GM12864 (cell line): Measurements from ENCODE around the gene ESRP2.

Source experiments
- DNase-seq: peaks from one replicate; pipeline ENCODE4 v3.0.0-alpha.2; 2011; ENCODE audit warnings: low read depth
- H3K4me3 ChIP-seq: 2 replicates; pipeline ENCODE4 v1.5.1; 2011; ENCODE audit warnings: mild to moderate bottlenecking, low read depth, low read length, control low read depth
- TF ChIP-seq, protein P1 (sequence below): IDR thresholded peaks from 2 replicates; pipeline ENCODE4 v1.5.1; 2011; ENCODE audit warnings: low read depth, mild to moderate bottlenecking, moderate library complexity, low read length, control low read depth, inconsistent platforms; ENCODE audit errors: missing control alignments

The ESRP2 gene

DNA sequence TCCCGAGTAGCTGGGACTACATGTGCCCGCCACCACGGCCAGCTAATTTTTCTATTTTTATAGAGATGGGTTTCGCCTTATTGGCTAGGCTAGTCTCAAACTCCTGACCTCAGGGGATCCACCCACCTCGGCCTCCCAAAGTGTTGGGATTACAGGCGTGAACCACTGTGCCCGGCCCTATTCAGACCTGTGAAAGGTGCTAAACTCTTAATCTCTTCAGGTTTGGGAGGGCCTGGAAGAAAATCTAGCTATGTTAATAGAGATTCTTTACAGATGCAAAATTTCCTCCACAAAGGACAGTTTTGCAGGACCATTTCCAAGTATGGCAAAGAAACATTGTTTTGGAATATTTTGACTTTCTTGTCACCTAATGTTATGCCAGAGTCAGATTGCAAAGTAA lies 6.2 kb upstream of the ESRP2 start:
- DNase-seq, result no peak
- TF ChIP-seq, protein P1, sequence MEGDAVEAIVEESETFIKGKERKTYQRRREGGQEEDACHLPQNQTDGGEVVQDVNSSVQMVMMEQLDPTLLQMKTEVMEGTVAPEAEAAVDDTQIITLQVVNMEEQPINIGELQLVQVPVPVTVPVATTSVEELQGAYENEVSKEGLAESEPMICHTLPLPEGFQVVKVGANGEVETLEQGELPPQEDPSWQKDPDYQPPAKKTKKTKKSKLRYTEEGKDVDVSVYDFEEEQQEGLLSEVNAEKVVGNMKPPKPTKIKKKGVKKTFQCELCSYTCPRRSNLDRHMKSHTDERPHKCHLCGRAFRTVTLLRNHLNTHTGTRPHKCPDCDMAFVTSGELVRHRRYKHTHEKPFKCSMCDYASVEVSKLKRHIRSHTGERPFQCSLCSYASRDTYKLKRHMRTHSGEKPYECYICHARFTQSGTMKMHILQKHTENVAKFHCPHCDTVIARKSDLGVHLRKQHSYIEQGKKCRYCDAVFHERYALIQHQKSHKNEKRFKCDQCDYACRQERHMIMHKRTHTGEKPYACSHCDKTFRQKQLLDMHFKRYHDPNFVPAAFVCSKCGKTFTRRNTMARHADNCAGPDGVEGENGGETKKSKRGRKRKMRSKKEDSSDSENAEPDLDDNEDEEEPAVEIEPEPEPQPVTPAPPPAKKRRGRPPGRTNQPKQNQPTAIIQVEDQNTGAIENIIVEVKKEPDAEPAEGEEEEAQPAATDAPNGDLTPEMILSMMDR, result no peak
- no peak overlapping the region for H3K4me3 ChIP-seq

GRCh38 chr16:68238029-68238345 lies 2.1 kb upstream of the ESRP2 start:
- peak overlapping the region; percentile 60 for H3K4me3 ChIP-seq
- TF ChIP-seq, protein P1, result no peak
- DNase-seq, result no peak

DNA sequence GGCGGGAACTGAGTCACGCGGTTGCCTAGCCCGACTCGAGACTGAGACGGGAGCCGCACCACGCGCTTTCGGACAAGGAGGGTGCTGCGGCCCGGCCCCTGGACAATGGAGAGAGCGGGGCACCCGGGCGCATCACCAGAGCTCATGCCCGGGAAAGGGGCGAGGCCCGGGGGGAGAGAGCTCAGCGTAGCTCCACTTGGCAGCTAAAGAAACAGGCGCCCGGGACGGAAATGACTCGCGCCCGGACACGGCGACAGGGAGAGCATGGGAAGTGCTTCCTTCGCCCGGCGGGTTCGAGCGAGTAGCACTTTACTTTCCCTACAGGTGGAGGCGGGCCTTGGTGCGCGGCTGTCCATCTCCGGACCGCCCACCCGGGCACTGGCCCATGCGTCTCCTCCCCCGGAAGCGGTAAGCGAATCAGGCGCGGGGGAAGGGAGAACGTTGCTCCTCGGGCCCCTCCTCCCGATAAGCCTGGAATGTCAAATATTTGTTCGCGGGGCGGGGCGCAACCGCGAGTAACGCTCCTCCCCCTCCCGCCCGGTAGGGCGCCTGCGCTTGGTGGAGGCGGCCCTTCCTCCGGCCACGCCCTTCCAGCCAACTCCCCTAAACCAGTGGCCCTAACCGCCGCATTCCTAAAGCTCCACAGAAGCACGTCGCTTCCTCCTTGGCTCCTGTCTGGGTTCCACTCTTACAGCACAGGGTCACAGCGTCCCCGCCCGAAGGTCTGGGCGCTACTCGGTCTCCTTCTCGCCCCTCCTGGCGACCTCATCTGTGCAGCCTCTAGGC lies 1.5 kb upstream of the ESRP2 start:
- TF ChIP-seq, protein P1, result no peak
- DNase-seq, result peak; percentile 91
- peak overlapping the region; percentile 60 for H3K4me3 ChIP-seq

DNA sequence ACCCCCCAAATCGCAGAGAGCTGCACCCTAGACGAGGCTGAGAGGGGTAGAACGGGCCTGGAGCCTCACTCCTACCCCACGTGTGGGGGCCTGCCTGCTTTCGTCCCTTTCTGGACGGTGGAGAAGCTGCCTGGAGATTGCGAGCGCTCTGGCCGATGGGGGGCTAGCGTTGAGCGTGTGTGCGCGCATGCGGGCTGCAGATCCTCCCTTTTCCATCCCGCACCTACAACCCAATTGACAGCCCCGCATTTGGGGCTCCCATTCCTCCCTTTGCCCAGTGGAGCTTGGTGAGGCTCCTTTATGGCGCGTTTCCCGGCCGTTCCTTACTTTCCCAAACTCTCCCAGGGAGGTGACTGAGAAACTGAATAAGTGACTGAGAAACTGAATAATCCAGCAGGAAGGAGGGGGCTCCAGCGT lies 907 bp upstream of the ESRP2 start:
- peak overlapping the region; percentile 60 for H3K4me3 ChIP-seq
- no peak for DNase-seq
- TF ChIP-seq, protein P1, result no peak

DNA sequence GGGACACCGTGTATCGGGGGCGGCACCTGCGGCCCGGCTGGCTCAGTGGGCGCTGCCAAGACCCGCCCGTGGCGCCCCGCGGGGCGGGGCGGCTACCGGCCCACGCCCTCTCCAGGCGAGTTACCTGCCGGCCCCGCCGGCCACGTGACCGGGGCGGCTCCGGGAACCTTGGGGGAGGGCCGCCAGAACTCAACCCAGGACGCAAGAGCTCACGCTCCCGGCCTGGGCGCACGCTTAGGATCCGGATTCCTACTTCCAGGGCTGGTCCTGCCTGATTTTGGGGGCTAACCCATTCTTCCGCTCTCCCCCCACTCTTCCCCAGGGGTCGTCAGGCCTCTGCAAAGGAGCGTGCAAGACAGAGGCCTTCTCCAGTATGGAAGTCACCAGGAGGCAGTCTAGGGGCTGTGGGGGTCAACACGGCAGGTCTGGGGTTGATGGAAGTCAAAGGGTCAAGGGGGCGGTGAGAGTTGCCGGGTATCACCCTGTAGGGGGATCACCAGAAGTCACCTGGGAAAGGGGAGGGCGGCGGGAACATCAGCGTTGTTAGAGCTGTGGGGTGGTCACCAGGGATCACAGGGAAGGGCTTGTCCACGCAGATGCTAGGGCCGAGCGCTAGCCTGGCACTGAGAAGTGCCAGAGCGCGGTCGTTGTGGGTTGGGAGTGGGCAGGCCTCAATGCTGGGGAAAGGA lies 354 bp upstream of the ESRP2 start:
- H3K4me3 ChIP-seq, result peak overlapping the region; percentile 60
- TF ChIP-seq, protein P1, result no peak
- no peak for DNase-seq

DNA sequence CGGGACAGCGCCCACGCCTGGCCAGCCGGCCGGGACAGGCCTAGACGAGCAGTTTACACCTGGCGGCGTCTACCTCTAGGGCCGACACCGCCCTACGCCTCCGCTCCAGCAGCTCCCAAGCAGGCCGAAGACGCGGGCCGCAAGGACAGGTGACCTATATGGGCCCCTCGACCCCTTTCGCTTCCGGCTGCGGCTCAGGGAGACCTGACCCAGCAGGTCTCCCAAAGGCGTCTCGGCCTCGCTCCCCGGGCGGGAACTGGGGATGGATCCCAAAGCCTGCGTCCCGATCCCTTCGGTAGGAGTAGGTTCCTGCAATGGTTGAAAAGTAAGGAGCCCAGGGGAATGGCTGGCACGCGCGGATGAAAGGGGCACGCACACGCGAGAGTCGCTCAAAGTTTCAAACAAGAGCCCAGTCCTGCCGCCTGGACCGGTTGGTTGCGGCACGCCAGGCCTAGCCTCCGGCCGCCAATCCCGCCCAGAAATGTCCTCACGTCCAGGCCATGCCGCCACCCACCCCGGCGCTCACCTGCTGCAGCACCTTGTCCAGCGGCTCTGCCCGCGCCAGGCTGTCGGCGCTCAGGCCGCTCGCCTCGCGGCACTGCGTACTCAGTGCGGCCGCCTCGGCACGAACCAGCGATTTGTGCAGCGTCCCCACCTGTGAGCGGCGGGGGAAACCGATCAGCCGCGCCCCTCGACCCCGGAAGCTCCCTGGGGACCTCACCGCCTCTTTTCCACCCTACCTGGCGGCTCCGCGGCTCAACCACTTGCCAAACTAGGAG lies 630 bp downstream of the ESRP2 start:
- H3K4me3 ChIP-seq, result peak overlapping the region; percentile 60; the same call in 1 of the 2 replicates
- no peak for DNase-seq
- TF ChIP-seq, protein P1, result no peak
